Measurements from ENCODE around the gene STUM. TPM values are rescaled to one million over a fixed set of nuclear protein-coding genes. Genes with fewer than 3 reads are reported as not detected.

STUM gene
- polyA plus RNA-seq, 1 experiment: not detected

DNA sequence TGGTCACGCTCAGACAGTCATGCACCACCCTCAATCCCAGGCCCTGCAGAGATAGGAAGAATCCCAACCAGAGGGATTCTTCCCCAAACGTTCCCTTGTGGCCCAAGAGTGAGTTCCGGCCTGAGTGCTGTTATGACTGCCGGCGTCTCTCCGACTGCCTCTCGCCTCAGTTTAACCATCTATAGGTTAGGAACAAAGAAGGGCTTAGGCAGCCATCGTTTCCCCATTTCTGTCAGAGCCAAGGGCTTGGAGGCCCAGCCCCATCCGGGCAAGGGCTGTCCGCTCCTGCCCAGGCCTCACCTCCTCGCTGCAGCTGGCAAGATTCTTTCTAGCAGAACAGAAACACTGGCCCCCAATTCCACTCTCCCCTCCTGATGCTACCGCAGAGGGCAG, 58.7 kb downstream of the STUM start:
- POLR2A ChIA-PET: no interaction called here
- Histone ChIP-seq H3K27me3 (ENCODE audit: control insufficient read depth, insufficient read depth, low read length) (peaks cover 41% of the 10 kb centered on the region), H3K9me3 (ENCODE audit: control insufficient read depth, insufficient read depth, low read length) (no peaks in the 10 kb centered on the region), H3K27ac (ENCODE audit: low read depth, low read length) (no peak overlapping the region), H3K4me3 (ENCODE audit: low read depth, low read length) (no peak overlapping the region)
- DNase-seq (ENCODE audit: low read depth, low spot score): no peak
- CTCF ChIA-PET: interaction anchor here (0.8 to 1.1 kb wide), 2 partner anchors 19 to 542 kb away, joined by 3 read pairs; no protein-coding TSS in a partner anchor
- TF ChIP-seq, protein P1, sequence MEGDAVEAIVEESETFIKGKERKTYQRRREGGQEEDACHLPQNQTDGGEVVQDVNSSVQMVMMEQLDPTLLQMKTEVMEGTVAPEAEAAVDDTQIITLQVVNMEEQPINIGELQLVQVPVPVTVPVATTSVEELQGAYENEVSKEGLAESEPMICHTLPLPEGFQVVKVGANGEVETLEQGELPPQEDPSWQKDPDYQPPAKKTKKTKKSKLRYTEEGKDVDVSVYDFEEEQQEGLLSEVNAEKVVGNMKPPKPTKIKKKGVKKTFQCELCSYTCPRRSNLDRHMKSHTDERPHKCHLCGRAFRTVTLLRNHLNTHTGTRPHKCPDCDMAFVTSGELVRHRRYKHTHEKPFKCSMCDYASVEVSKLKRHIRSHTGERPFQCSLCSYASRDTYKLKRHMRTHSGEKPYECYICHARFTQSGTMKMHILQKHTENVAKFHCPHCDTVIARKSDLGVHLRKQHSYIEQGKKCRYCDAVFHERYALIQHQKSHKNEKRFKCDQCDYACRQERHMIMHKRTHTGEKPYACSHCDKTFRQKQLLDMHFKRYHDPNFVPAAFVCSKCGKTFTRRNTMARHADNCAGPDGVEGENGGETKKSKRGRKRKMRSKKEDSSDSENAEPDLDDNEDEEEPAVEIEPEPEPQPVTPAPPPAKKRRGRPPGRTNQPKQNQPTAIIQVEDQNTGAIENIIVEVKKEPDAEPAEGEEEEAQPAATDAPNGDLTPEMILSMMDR (IDR thresholded peaks at IDR 0.05; ENCODE audit: low read depth, low read length): no peak

DNA sequence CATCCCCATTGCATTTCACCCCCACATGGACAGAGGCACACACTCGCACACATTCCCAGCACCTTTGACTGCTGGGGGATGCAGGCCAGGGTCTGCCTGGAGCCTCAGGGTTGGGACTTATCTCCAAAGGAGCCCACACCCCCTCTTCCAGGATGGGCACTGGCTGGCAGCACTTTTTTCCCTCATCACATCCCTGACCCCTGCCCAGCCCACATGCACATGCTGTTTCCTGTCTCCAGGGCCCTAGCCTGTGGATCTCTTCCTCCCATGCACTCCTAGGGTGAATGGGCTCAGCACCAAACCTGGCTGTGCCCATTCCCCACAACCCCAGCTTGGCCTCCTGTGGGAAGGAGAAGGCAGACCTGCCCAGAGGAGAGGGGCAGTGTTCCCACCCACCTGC, 59.3 kb downstream of the STUM start:
- no peak overlapping the region for H3K4me3 ChIP-seq (ENCODE audit: low read depth, low read length)
- TF ChIP-seq, protein P1 (IDR thresholded peaks at IDR 0.05; ENCODE audit: low read depth, low read length): no peak
- ChIA-PET CTCF (interaction anchor here (0.9 to 1.4 kb wide), 5 partner anchors 10 to 60 kb away, joined by 3 to 9 read pairs (median 3); no protein-coding TSS in a partner anchor), POLR2A (no interaction called here)
- H3K27me3 ChIP-seq (ENCODE audit: control insufficient read depth, insufficient read depth, low read length): peaks cover 41% of the 10 kb centered on the region
- no peaks in the 10 kb centered on the region for H3K9me3 ChIP-seq (ENCODE audit: control insufficient read depth, insufficient read depth, low read length)
- no peak overlapping the region for H3K27ac ChIP-seq (ENCODE audit: low read depth, low read length)
- no peak for DNase-seq (ENCODE audit: low read depth, low spot score)

DNA sequence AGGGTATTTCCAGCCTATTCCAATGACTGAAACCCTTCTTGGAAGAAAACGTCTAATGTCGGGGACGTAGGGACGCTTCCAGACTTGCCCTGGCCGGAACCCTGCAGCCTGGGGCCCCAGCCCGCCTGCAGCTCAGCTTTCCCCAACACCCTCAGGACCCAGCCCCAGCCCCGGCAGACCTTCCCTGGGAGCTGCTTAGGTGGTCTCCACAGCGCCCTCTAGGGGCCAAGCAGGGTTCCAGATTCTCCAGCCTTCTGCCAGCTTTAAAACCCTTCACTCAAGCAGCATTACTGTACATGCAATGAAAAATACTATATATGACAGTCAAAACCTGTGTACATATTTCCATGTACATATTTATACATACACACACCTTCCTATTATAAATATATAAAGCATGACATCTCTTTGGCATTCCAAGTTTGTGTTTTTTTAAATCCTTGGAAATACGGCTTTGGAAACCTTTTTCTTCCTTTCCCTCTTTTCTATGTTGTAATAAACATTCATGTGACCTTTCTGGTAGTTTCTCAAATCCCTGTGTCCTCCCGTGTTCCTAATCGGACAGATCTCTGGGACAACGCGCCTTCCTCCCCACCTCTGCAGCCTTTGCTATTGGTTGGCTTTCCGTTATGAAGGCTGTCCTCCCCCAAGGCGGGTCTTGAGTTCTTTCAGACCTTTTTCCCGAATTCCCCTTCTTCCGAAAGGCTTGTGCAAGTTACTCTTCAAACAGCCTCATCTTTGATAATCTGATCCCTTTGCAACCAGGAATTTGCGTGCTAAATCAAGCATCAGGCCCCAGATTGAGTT, 60.3 kb downstream of the STUM start:
- no peak overlapping the region for H3K4me3 ChIP-seq (ENCODE audit: low read depth, low read length)
- peak; percentile 15 for DNase-seq (ENCODE audit: low read depth, low spot score)
- peaks cover 36% of the 10 kb centered on the region for H3K27me3 ChIP-seq (ENCODE audit: control insufficient read depth, insufficient read depth, low read length)
- no peak overlapping the region for H3K27ac ChIP-seq (ENCODE audit: low read depth, low read length)
- ChIA-PET POLR2A (no interaction called here), CTCF (interaction anchor here (0.6 to 1.4 kb wide), 10 partner anchors 9 to 959 kb away, joined by 3 to 9 read pairs (median 3); no protein-coding TSS in a partner anchor)
- H3K9me3 ChIP-seq (ENCODE audit: control insufficient read depth, insufficient read depth, low read length): no peaks in the 10 kb centered on the region
- TF ChIP-seq, protein P1 (IDR thresholded peaks at IDR 0.05; ENCODE audit: low read depth, low read length): peak; percentile 77

DNA sequence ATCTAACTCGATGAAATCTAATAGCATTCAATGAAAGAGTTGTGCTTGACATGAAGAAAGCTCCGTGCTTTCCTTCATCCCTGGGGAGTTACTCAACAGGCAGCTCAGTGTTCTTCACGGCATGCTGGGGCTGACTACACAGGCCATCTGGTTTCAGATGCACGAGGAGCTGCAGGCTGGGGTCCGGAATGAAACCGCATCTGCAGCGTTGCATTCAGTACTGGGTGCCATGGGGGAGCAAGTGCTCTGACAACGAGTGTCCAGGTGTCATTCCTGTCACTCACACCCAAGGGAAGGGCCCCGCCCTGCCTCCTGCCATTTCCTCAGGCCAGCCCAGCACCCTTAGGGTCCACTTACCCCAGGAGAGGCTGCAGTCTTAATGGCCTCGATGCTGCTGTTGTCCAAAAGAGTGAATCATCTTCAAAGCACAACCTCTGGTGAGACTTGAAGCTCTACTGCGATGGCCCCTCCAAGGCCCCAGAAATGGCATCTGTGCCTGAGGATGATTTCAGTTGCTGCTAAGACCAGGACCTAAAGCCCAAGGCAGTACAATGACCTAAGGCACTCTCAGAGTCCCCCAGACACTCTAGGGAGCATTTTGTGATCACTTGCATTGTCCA, 61.4 kb downstream of the STUM start:
- Histone ChIP-seq H3K27ac (ENCODE audit: low read depth, low read length) (no peak overlapping the region), H3K27me3 (ENCODE audit: control insufficient read depth, insufficient read depth, low read length) (peaks cover 31% of the 10 kb centered on the region), H3K4me3 (ENCODE audit: low read depth, low read length) (no peak overlapping the region), H3K9me3 (ENCODE audit: control insufficient read depth, insufficient read depth, low read length) (no peaks in the 10 kb centered on the region)
- TF ChIP-seq, protein P1 (IDR thresholded peaks at IDR 0.05; ENCODE audit: low read depth, low read length): no peak
- ChIA-PET CTCF (interaction anchor here (0.5 to 1.4 kb wide), 2 partner anchors 18 to 205 kb away, joined by 3 read pairs; no protein-coding TSS in a partner anchor), POLR2A (no interaction called here)
- DNase-seq (ENCODE audit: low read depth, low spot score): no peak

DNA sequence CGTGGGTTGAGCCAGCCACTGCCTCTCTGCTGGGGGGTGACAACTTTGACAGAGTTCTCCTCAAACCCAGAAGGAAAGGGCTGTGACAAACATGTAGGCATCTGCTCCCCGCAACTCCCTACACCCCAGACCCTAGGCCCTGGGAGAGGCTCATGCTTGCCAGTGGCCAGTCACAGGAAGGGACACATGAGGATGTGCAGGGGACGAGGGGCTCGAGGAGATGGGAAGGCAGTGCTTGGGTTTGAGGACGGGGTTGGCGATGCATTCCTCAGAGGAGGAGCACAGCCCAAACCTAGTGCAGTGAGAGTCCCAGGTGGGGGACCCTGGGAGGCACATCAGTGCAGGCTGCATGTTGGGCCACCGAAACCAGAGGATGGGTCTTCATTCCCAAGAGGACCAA, 62.1 kb downstream of the STUM start:
- ChIA-PET CTCF (no interaction called here), POLR2A (no interaction called here)
- TF ChIP-seq, protein P1 (IDR thresholded peaks at IDR 0.05; ENCODE audit: low read depth, low read length): no peak
- H3K9me3 ChIP-seq (ENCODE audit: control insufficient read depth, insufficient read depth, low read length): no peaks in the 10 kb centered on the region
- no peak overlapping the region for H3K4me3 ChIP-seq (ENCODE audit: low read depth, low read length)
- no peak overlapping the region for H3K27ac ChIP-seq (ENCODE audit: low read depth, low read length)
- no peak for DNase-seq (ENCODE audit: low read depth, low spot score)
- H3K27me3 ChIP-seq (ENCODE audit: control insufficient read depth, insufficient read depth, low read length): peaks cover 27% of the 10 kb centered on the region

Measured in AG04450 (cell line).